Smooth muscle cell (in vitro differentiated cells): ENCODE results near the gene SAMD4B. TPM values are rescaled to one million over a fixed set of nuclear protein-coding genes. Genes with fewer than 3 reads are reported as not detected.

Experiments
- DNase-seq: peaks from one replicate; lab custom pipeline; 2025; ENCODE audit not compliant: unreplicated experiment; lab: John Stamatoyannopoulos, UW
- H2AFZ ChIP-seq: fragments of 200-600 bp; sonication (generic); 2 replicates; pipeline ENCODE4 v1.6.0; 2016; ENCODE audit warnings: antibody characterized with exemption, low read depth, mild to moderate bottlenecking
- H3F3A ChIP-seq: fragments of 200-600 bp; sonication (generic); 2 replicates; pipeline ENCODE4 v1.6.0; 2017; ENCODE audit warnings: antibody characterized with exemption, low read depth
- H3K27ac ChIP-seq: fragments of 200-600 bp; sonication (generic); 2 replicates; pipeline ENCODE4 v1.5.1; 2016; ENCODE audit warnings: low read depth, mild to moderate bottlenecking
- H3K27me3 ChIP-seq: fragments of 200-600 bp; sonication (generic); 2 replicates; pipeline ENCODE4 v1.6.1; 2016; ENCODE audit warnings: low read depth, mild to moderate bottlenecking
- H3K36me3 ChIP-seq: fragments of 200-600 bp; sonication (generic); 2 replicates; pipeline ENCODE4 v1.5.1; 2016; ENCODE audit warnings: low read depth
- H3K4me1 ChIP-seq: fragments of 200-600 bp; sonication (generic); 2 replicates; pipeline ENCODE4 v1.5.1; 2016; ENCODE audit warnings: low read depth
- H3K4me2 ChIP-seq: fragments of 200-600 bp; sonication (generic); 2 replicates; pipeline ENCODE4 v1.6.0; 2016; ENCODE audit warnings: mild to moderate bottlenecking
- H3K4me3 ChIP-seq: fragments of 200-600 bp; sonication (generic); 2 replicates; pipeline ENCODE4 v1.5.1; 2016; ENCODE audit warnings: mild to moderate bottlenecking
- H3K79me2 ChIP-seq: fragments of 200-600 bp; sonication (generic); 2 replicates; pipeline ENCODE4 v1.6.0; 2016; ENCODE audit warnings: low read depth, mild to moderate bottlenecking
- H3K9ac ChIP-seq: fragments of 200-600 bp; sonication (generic); 2 replicates; pipeline ENCODE4 v1.6.0; 2016; ENCODE audit warnings: low read depth
- H3K9me3 ChIP-seq: fragments of 200-600 bp; sonication (generic); replicated peaks from 2 replicates; pipeline ENCODE4 v1.5.1; 2016; ENCODE audit warnings: low read depth
- H4K20me1 ChIP-seq: fragments of 200-600 bp; sonication (generic); 2 replicates; pipeline ENCODE4 v1.6.0; 2016; ENCODE audit warnings: low read depth
- CTCF ChIP-seq: fragments of 200-600 bp; sonication (generic); IDR thresholded peaks from 2 replicates; pipeline ENCODE4 v1.5.1; 2017; ENCODE audit warnings: borderline replicate concordance, mild to moderate bottlenecking, antibody characterized with exemption; ENCODE audit not compliant: insufficient read depth, poor library complexity, severe bottlenecking
- WGBS: methylation state at CpG from one replicate; pipeline ENCODE4 v1.1.7; 2016; ENCODE audit warnings: low lambda C conversion rate; 5-methylcytosine and 5-hydroxymethylcytosine counted together
- polyA plus RNA-seq: library from polyadenylated mRNA; unstranded; fragments of >200 nt; fragmentation: Nextera tagmentation; extraction: Ambion mirVana; gene quantifications from 2 replicates; pipeline ENCODE4 v1.2.1, GENCODE V29; 2016
- total RNA-seq: library from RNA; depleted of rRNA; stranded (reverse); fragments of >200 nt; gene quantifications from 2 replicates; pipeline ENCODE4 v1.2.3, GENCODE V29; 2014

The SAMD4B gene
- total and polyA plus RNA-seq, 2 experiments from 2014 or later = 58.3 to 61.8 TPM

- Histone ChIP-seq H3F3A (peaks cover 24% of the 10 kb centered on the region), H3K79me2 (peaks cover 65% of the 10 kb centered on the region), H3K4me3 (peak overlapping the region; percentile 96), H3K27me3 (no peaks in the 10 kb centered on the region), H3K9ac (no peak overlapping the region), H2AFZ (no peak overlapping the region), H3K27ac (peak overlapping the region; percentile 95), H3K4me1 (peaks cover 20% of the 10 kb centered on the region), H3K4me2 (peak overlapping the region; percentile 94), H3K9me3 (no peaks in the 10 kb centered on the region), H4K20me1 (peaks cover 46% of the 10 kb centered on the region), H3K36me3 (no peaks in the 10 kb centered on the region)
- TF ChIP-seq CTCF = peak; percentile 91
- peak; percentile 90 for DNase-seq
- under 1% methylated on average over 7 of the region's 7 CpGs for WGBS
Measured at GRCh38 chr19:39411832-39412099, 69.5 kb downstream of the SAMD4B start.

GRCh38 chr19:39412100-39412866 lies 70.1 kb downstream of the SAMD4B start, which contains the start of gene PLEKHG2:
TSS of gene PLEKHG2 (plus strand) at chr19:39412669. CDS start at chr19:39414087, 1,418 bp downstream.
- H3K9ac ChIP-seq = peak within 1 kb of the TSS; percentile 75
- peak within 1 kb of the TSS; percentile 95 for H3K27ac ChIP-seq
- peak within 1 kb of the TSS; percentile 96 for H3K4me3 ChIP-seq
- H3K79me2 ChIP-seq = peaks cover 62% of the 10 kb centered on the region
- peaks cover 20% of the 10 kb centered on the region for H3K4me1 ChIP-seq
- peaks cover 18% of the 10 kb centered on the region for H3F3A ChIP-seq
- H3K27me3 ChIP-seq = no peaks in the 10 kb centered on the region
- peak; percentile 86 for TF ChIP-seq CTCF
- no peaks in the 10 kb centered on the region for H3K36me3 ChIP-seq
- peak; percentile 99 for DNase-seq
- 1% methylated on average over 51 of the region's 60 CpGs for WGBS
- H3K9me3 ChIP-seq = no peaks in the 10 kb centered on the region
- peak within 1 kb of the TSS; percentile 33 for H2AFZ ChIP-seq
- H4K20me1 ChIP-seq = peaks cover 44% of the 10 kb centered on the region
- peak within 1 kb of the TSS; percentile 94 for H3K4me2 ChIP-seq

- H3K4me3 ChIP-seq = peak overlapping the region; percentile 80
- H4K20me1 ChIP-seq = peaks cover 38% of the 10 kb centered on the region
- TF ChIP-seq CTCF = no peak
- H3F3A ChIP-seq = peaks cover 15% of the 10 kb centered on the region
- peak overlapping the region; percentile 81 for H3K27ac ChIP-seq
- WGBS = 0% methylated on average over 23 of the region's 24 CpGs
- peak overlapping the region; percentile 75 for H3K9ac ChIP-seq
- no peaks in the 10 kb centered on the region for H3K36me3 ChIP-seq
- peak overlapping the region; percentile 83 for H3K4me2 ChIP-seq
- H3K4me1 ChIP-seq = peaks cover 20% of the 10 kb centered on the region
- DNase-seq = no peak
- peak overlapping the region; percentile 33 for H2AFZ ChIP-seq
- no peaks in the 10 kb centered on the region for H3K27me3 ChIP-seq
- no peaks in the 10 kb centered on the region for H3K9me3 ChIP-seq
- H3K79me2 ChIP-seq = peaks cover 56% of the 10 kb centered on the region
Measured at GRCh38 chr19:39412867-39413271, 70.6 kb downstream of the SAMD4B start.
